Measurements from ENCODE around the gene UBP1. TPM values are rescaled to one million over a fixed set of nuclear protein-coding genes. Genes with fewer than 3 reads are reported as not detected.

UBP1 gene
- total and polyA plus RNA-seq, 4 donors: 39.8 to 62.8 (median 51.0) TPM

- Histone ChIP-seq H3K27ac (ENCODE audit: low read depth in 1 of 2, low read length in 2 of 2) (no peak overlapping the region), H3K4me1 (ENCODE audit: control insufficient read depth in 1 of 2, insufficient read depth in 2 of 2, low read length in 2 of 2) (no peaks in the 10 kb centered on the region), H3K9me3 (ENCODE audit: control insufficient read depth, low read length) (no peaks in the 10 kb centered on the region), H3K36me3 (ENCODE audit: control insufficient read depth in 1 of 2, insufficient read depth in 2 of 2, low read length in 1 of 2) (peaks cover 4 to 12% of the 10 kb centered on the region in 2 donors), H3K4me3 (ENCODE audit: low read length in 2 of 2) (no peak overlapping the region), H3K27me3 (ENCODE audit: control insufficient read depth in 1 of 2, insufficient read depth in 2 of 2, low read length in 1 of 2) (no peaks in the 10 kb centered on the region)
- intact Hi-C loops (cut with DNase I): loop anchor here in 1 of 2 donors (10.0 kb wide), 1 partner anchor 163 kb away; the partner anchor contains the start of gene SUSD5
- peak; percentile 42 for ATAC-seq (ENCODE audit: low FRiP score)
- 87 to 89% methylated on average over 3 of the region's 3 CpGs for WGBS, 2 donors
- no peak for DNase-seq
Observed at GRCh38 chr3:33377489-33377888, 62.7 kb downstream of the UBP1 start.

GRCh38 chr3:33373082-33373437 lies 67.1 kb downstream of the UBP1 start:
- H3K27me3 ChIP-seq (ENCODE audit: control insufficient read depth in 1 of 2, insufficient read depth in 2 of 2, low read length in 1 of 2): no peaks in the 10 kb centered on the region
- H3K4me3 ChIP-seq (ENCODE audit: low read length in 2 of 2): no peak overlapping the region
- H3K9me3 ChIP-seq (ENCODE audit: control insufficient read depth, low read length): no peaks in the 10 kb centered on the region
- no peaks in the 10 kb centered on the region for H3K4me1 ChIP-seq (ENCODE audit: control insufficient read depth in 1 of 2, insufficient read depth in 2 of 2, low read length in 2 of 2)
- ATAC-seq (ENCODE audit: low FRiP score) (no peak), DNase-seq (no peak)
- 43 to 44% methylated on average over 6 of the region's 6 CpGs for WGBS, 2 donors
- intact Hi-C loops (cut with DNase I): loop anchor here (2.0 to 10.0 kb wide), 5 partner anchors 156 to 426 kb away; partner anchors contain the start of gene SUSD5 (in 2 of the 2)
- peaks cover 0 to 8% of the 10 kb centered on the region in 2 donors for H3K36me3 ChIP-seq (ENCODE audit: control insufficient read depth in 1 of 2, insufficient read depth in 2 of 2, low read length in 1 of 2)
- no peak overlapping the region for H3K27ac ChIP-seq (ENCODE audit: low read depth in 1 of 2, low read length in 2 of 2)

- no peak for DNase-seq
Observed at GRCh38 chr3:33372218-33373081, 67.8 kb downstream of the UBP1 start.

GRCh38 chr3:33364531-33365128 lies 75.6 kb downstream of the UBP1 start:
- intact Hi-C loops (cut with DNase I): no loop called here
- H3K27ac ChIP-seq (ENCODE audit: low read depth in 1 of 2, low read length in 2 of 2): no peak overlapping the region
- H3K9me3 ChIP-seq (ENCODE audit: control insufficient read depth, low read length): no peaks in the 10 kb centered on the region
- DNase-seq (no peak), ATAC-seq (ENCODE audit: low FRiP score) (no peak)
- no peaks in the 10 kb centered on the region for H3K4me1 ChIP-seq (ENCODE audit: control insufficient read depth in 1 of 2, insufficient read depth in 2 of 2, low read length in 2 of 2)
- 85 to 92% methylated on average over 10 of the region's 10 CpGs for WGBS, 2 donors
- H3K4me3 ChIP-seq (ENCODE audit: low read length in 2 of 2): no peak overlapping the region
- H3K27me3 ChIP-seq (ENCODE audit: control insufficient read depth in 1 of 2, insufficient read depth in 2 of 2, low read length in 1 of 2): no peaks in the 10 kb centered on the region
- peaks cover 0 to 3% of the 10 kb centered on the region in 2 donors for H3K36me3 ChIP-seq (ENCODE audit: control insufficient read depth in 1 of 2, insufficient read depth in 2 of 2, low read length in 1 of 2)

More at GRCh38 chr3:33372218-33373081, 67.8 kb downstream of the UBP1 start:
- intact Hi-C loops (cut with DNase I): loop anchor here (2.0 to 10.0 kb wide), 5 partner anchors 155 to 425 kb away; partner anchors contain the start of gene SUSD5 (in 2 of the 2)
- peaks cover 0 to 4% of the 10 kb centered on the region in 2 donors for H3K36me3 ChIP-seq (ENCODE audit: control insufficient read depth in 1 of 2, insufficient read depth in 2 of 2, low read length in 1 of 2)
- ATAC-seq (ENCODE audit: low FRiP score): peak; percentile 79
- 43 to 47% methylated on average over 14 of the region's 14 CpGs for WGBS, 2 donors
- H3K4me3 ChIP-seq (ENCODE audit: low read length in 2 of 2): no peak overlapping the region
- no peaks in the 10 kb centered on the region for H3K27me3 ChIP-seq (ENCODE audit: control insufficient read depth in 1 of 2, insufficient read depth in 2 of 2, low read length in 1 of 2)
- H3K27ac ChIP-seq (ENCODE audit: low read depth in 1 of 2, low read length in 2 of 2): no peak overlapping the region
- no peaks in the 10 kb centered on the region for H3K4me1 ChIP-seq (ENCODE audit: control insufficient read depth in 1 of 2, insufficient read depth in 2 of 2, low read length in 2 of 2)
- no peaks in the 10 kb centered on the region for H3K9me3 ChIP-seq (ENCODE audit: control insufficient read depth, low read length)

- Histone ChIP-seq H3K27ac (ENCODE audit: low read depth in 1 of 2, low read length in 2 of 2) (no peak overlapping the region), H3K4me1 (ENCODE audit: control insufficient read depth in 1 of 2, insufficient read depth in 2 of 2, low read length in 2 of 2) (no peaks in the 10 kb centered on the region), H3K4me3 (ENCODE audit: low read length in 2 of 2) (no peak overlapping the region), H3K9me3 (ENCODE audit: control insufficient read depth, low read length) (no peaks in the 10 kb centered on the region), H3K36me3 (ENCODE audit: control insufficient read depth in 1 of 2, insufficient read depth in 2 of 2, low read length in 1 of 2) (peaks cover 0 to 3% of the 10 kb centered on the region in 2 donors), H3K27me3 (ENCODE audit: control insufficient read depth in 1 of 2, insufficient read depth in 2 of 2, low read length in 1 of 2) (no peaks in the 10 kb centered on the region)
- ATAC-seq (ENCODE audit: low FRiP score) (no peak), DNase-seq (no peak)
- intact Hi-C loops (cut with DNase I): no loop called here
Observed at GRCh38 chr3:33364060-33364459, 76.1 kb downstream of the UBP1 start.

GRCh38 chr3:33363113-33363800 lies 76.9 kb downstream of the UBP1 start:
- WGBS, 2 donors: 87 to 92% methylated on average over 3 of the region's 3 CpGs

GRCh38 chr3:33360136-33360825 lies 79.9 kb downstream of the UBP1 start:
- Histone ChIP-seq H3K36me3 (ENCODE audit: control insufficient read depth in 1 of 2, insufficient read depth in 2 of 2, low read length in 1 of 2) (peaks cover 0 to 3% of the 10 kb centered on the region in 2 donors), H3K4me1 (ENCODE audit: control insufficient read depth in 1 of 2, insufficient read depth in 2 of 2, low read length in 2 of 2) (no peaks in the 10 kb centered on the region), H3K27ac (ENCODE audit: low read depth in 1 of 2, low read length in 2 of 2) (no peak overlapping the region), H3K4me3 (ENCODE audit: low read length in 2 of 2) (no peak overlapping the region), H3K27me3 (ENCODE audit: control insufficient read depth in 1 of 2, insufficient read depth in 2 of 2, low read length in 1 of 2) (no peaks in the 10 kb centered on the region), H3K9me3 (ENCODE audit: control insufficient read depth, low read length) (no peaks in the 10 kb centered on the region)
- ATAC-seq (ENCODE audit: low FRiP score): no peak
- 54 to 56% methylated on average over 1 of the region's 1 CpG for WGBS, 2 donors
- intact Hi-C loops (cut with DNase I): no loop called here
- DNase-seq: no peak

More at GRCh38 chr3:33363113-33363800, 76.9 kb downstream of the UBP1 start:
- Histone ChIP-seq H3K27ac (ENCODE audit: low read depth in 1 of 2, low read length in 2 of 2) (no peak overlapping the region), H3K9me3 (ENCODE audit: control insufficient read depth, low read length) (no peaks in the 10 kb centered on the region), H3K4me1 (ENCODE audit: control insufficient read depth in 1 of 2, insufficient read depth in 2 of 2, low read length in 2 of 2) (no peaks in the 10 kb centered on the region), H3K27me3 (ENCODE audit: control insufficient read depth in 1 of 2, insufficient read depth in 2 of 2, low read length in 1 of 2) (no peaks in the 10 kb centered on the region), H3K4me3 (ENCODE audit: low read length in 2 of 2) (no peak overlapping the region), H3K36me3 (ENCODE audit: control insufficient read depth in 1 of 2, insufficient read depth in 2 of 2, low read length in 1 of 2) (peaks cover 0 to 3% of the 10 kb centered on the region in 2 donors)
- DNase-seq (no peak), ATAC-seq (ENCODE audit: low FRiP score) (no peak)
- intact Hi-C loops (cut with DNase I): no loop called here

GRCh38 chr3:33358172-33358781 lies 81.9 kb downstream of the UBP1 start:
- 6 to 9% methylated on average over 4 of the region's 4 CpGs for WGBS, 2 donors
- no peak for DNase-seq
- intact Hi-C loops (cut with DNase I): no loop called here

More at GRCh38 chr3:33358172-33358781, 81.9 kb downstream of the UBP1 start:
- Histone ChIP-seq H3K36me3 (ENCODE audit: control insufficient read depth in 1 of 2, insufficient read depth in 2 of 2, low read length in 1 of 2) (peaks cover 0 to 3% of the 10 kb centered on the region in 2 donors), H3K27me3 (ENCODE audit: control insufficient read depth in 1 of 2, insufficient read depth in 2 of 2, low read length in 1 of 2) (no peaks in the 10 kb centered on the region), H3K9me3 (ENCODE audit: control insufficient read depth, low read length) (no peaks in the 10 kb centered on the region), H3K4me1 (ENCODE audit: control insufficient read depth in 1 of 2, insufficient read depth in 2 of 2, low read length in 2 of 2) (no peaks in the 10 kb centered on the region), H3K4me3 (ENCODE audit: low read length in 2 of 2) (no peak overlapping the region), H3K27ac (ENCODE audit: low read depth in 1 of 2, low read length in 2 of 2) (peak overlapping the region in 1 of 2 donors; percentile 5)
- peak; percentile 52 for ATAC-seq (ENCODE audit: low FRiP score)
